Measurements from ENCODE around the gene NHSL2. TPM values are rescaled to one million over a fixed set of nuclear protein-coding genes. Genes with fewer than 3 reads are reported as not detected.

Gene NHSL2
- total and polyA plus RNA-seq, 2 of the 13 experiments (the other 11 are each of a cell fraction or from before 2014, with no cell fraction given), result not detected

DNA sequence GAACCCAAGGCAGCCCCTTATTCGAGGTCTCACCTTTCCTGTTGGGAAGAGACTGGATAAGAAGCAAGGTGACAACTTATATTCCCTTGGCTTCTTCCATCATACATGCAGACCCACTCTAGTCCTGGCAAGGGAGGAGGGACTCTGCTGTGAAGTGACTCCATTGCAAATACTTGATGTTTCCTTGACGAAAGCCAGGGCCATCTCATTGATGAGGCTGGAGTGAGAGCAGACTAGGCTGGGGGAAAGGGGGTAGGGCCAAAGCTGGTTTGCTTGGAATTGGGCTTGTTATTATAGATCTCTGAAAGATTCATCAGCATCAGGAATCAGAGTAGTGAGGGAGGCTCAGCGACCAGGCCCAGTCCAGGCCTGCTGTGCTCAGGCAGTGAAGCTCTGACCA is 2.3 kb upstream of the NHSL2 start:
- no peak overlapping the region for H3K27ac ChIP-seq (ENCODE audit: extremely low read length, insufficient read depth, low read length)
- intact Hi-C loops (cut with micrococcal nuclease; ENCODE audit: unreplicated experiment) (no loop called here), in situ Hi-C loops (cut with HindIII; ENCODE audit: extremely low pct_ligation_motif_present, low pct_unique_long_range_greater_than_20kb) (no loop called here)
- ATAC-seq, result no peak
- H3K9me3 ChIP-seq (ENCODE audit: low read length), result no peaks in the 10 kb centered on the region
- TF ChIP-seq MYPOP (CRISPR knock-in tag; IDR thresholded peaks at IDR 0.05), result no peak
- TF ChIP-seq JDP2 (CRISPR knock-in tag; IDR thresholded peaks at IDR 0.05; ENCODE audit: borderline replicate concordance), result no peak
- no peak for TF ChIP-seq ZBTB1 (CRISPR knock-in tag; IDR thresholded peaks at IDR 0.05; ENCODE audit: borderline replicate concordance)
- no peak for TF ChIP-seq ZNF180 (CRISPR knock-in tag; IDR thresholded peaks at IDR 0.05; ENCODE audit: borderline replicate concordance, low read depth)
- no TSS peak for BruUV-seq (replicated peaks)
- H3K4me2 ChIP-seq (ENCODE audit: low read depth, low read length), result no peak overlapping the region
- H3K36me3 ChIP-seq (replicated peaks in 1 of 2; ENCODE audit: control insufficient read depth in 1 of 2, insufficient read depth in 2 of 2, low read length in 2 of 2), result no peaks in the 10 kb centered on the region
- no peaks in the 10 kb centered on the region for H3K79me2 ChIP-seq (ENCODE audit: insufficient read depth, low read length)
- no peak overlapping the region for H3K4me3 ChIP-seq (replicated peaks in 1 of 3; ENCODE audit: insufficient read depth in 1 of 3, low read depth in 2 of 3, low read length in 3 of 3)
- DNase-seq (ENCODE audit: low spot score), result no peak
- WGBS (ENCODE audit: low lambda C conversion rate), result 8% methylated on average over 2 of the region's 3 CpGs
- H3K4me1 ChIP-seq (ENCODE audit: insufficient read depth, low read length), result no peaks in the 10 kb centered on the region
- ChIA-PET POLR2A (no interaction called here), CTCF (ENCODE audit: low intra/inter-chr PET ratio, low total read pairs) (no interaction called here)
- H3K9ac ChIP-seq (ENCODE audit: insufficient read depth, low read depth, low read length), result no peak overlapping the region
- H3K27me3 ChIP-seq (ENCODE audit: control insufficient read depth in 1 of 2, insufficient read depth in 2 of 2, low read length in 2 of 2), result peaks cover 2 to 5% of the 10 kb centered on the region in 2 experiments; a peak in 2 of 5 replicates
- FAIRE-seq, result no peak
- H4K20me1 ChIP-seq (ENCODE audit: insufficient read depth, low read length), result no peaks in the 10 kb centered on the region
- no peak overlapping the region for H2AFZ ChIP-seq (ENCODE audit: low read length)

DNA sequence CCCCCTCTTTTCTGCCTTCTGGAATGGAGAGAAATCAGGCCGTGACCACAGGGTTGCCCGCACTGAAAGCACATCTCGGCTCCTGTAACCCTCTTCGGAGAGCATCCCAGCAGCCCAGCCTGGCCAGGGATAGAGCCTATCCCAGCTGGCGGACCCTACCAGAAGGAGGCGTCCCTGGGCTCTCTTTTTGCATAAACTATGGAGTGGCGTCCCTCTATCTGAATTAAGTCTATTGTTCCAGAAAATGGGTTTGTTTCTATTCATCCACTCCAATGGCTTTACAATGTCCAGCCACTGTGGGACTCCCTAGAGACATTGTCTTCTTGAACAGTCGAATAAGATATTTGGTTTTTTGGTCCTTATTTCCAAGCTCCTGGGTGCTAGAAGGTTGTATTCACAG is 689 bp upstream of the NHSL2 start:
- H3K4me1 ChIP-seq (ENCODE audit: insufficient read depth, low read length), result no peaks in the 10 kb centered on the region
- intact Hi-C loops (cut with micrococcal nuclease; ENCODE audit: unreplicated experiment), result no loop called here
- in situ Hi-C loops (cut with HindIII; ENCODE audit: extremely low pct_ligation_motif_present, low pct_unique_long_range_greater_than_20kb), result no loop called here
- no peaks in the 10 kb centered on the region for H3K79me2 ChIP-seq (ENCODE audit: insufficient read depth, low read length)
- 17% methylated on average over 2 of the region's 8 CpGs for whole genome bisulfite sequencing (ENCODE audit: low lambda C conversion rate)
- ChIA-PET POLR2A (no interaction called here), CTCF (ENCODE audit: low intra/inter-chr PET ratio, low total read pairs) (no interaction called here)
- H4K20me1 ChIP-seq (ENCODE audit: insufficient read depth, low read length), result no peaks in the 10 kb centered on the region
- ATAC-seq (peak; percentile 26; the same call in 1 of the 3 replicates), FAIRE-seq (no peak), DNase-seq (ENCODE audit: low spot score) (no peak)
- H3K9me3 ChIP-seq (ENCODE audit: low read length), result no peaks in the 10 kb centered on the region
- H3K4me3 ChIP-seq (replicated peaks in 1 of 3; ENCODE audit: insufficient read depth in 1 of 3, low read depth in 2 of 3, low read length in 3 of 3), result no peak overlapping the region
- BruUV-seq (replicated peaks), result no TSS peak
- no peak overlapping the region for H3K27ac ChIP-seq (ENCODE audit: extremely low read length, insufficient read depth, low read length)
- no peak overlapping the region for H3K4me2 ChIP-seq (ENCODE audit: low read depth, low read length)
- H3K9ac ChIP-seq (ENCODE audit: insufficient read depth, low read depth, low read length), result no peak overlapping the region
- H2AFZ ChIP-seq (ENCODE audit: low read length), result no peak overlapping the region
- peaks cover 2 to 5% of the 10 kb centered on the region in 2 experiments; a peak in 2 of 5 replicates for H3K27me3 ChIP-seq (ENCODE audit: control insufficient read depth in 1 of 2, insufficient read depth in 2 of 2, low read length in 2 of 2)
- H3K36me3 ChIP-seq (replicated peaks in 1 of 2; ENCODE audit: control insufficient read depth in 1 of 2, insufficient read depth in 2 of 2, low read length in 2 of 2), result no peaks in the 10 kb centered on the region
- TF ChIP-seq, protein P1, sequence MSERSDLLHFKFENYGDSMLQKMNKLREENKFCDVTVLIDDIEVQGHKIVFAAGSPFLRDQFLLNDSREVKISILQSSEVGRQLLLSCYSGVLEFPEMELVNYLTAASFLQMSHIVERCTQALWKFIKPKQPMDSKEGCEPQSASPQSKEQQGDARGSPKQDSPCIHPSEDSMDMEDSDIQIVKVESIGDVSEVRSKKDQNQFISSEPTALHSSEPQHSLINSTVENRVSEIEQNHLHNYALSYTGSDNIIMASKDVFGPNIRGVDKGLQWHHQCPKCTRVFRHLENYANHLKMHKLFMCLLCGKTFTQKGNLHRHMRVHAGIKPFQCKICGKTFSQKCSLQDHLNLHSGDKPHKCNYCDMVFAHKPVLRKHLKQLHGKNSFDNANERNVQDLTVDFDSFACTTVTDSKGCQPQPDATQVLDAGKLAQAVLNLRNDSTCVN (CRISPR knock-in tag; IDR thresholded peaks at IDR 0.05; ENCODE audit: borderline replicate concordance), result no peak
- TF ChIP-seq SRF (IDR thresholded peaks at IDR 0.05; ENCODE audit: low read depth, low read length) (no peak), HNRNPL (IDR thresholded peaks at IDR 0.05; ENCODE audit: low read depth, low read length) (no peak), SMYD3 (CRISPR knock-in tag; IDR thresholded peaks at IDR 0.05) (no peak), ZEB1 (IDR thresholded peaks at IDR 0.05; ENCODE audit: insufficient replicate concordance, low read depth) (no peak), TARDBP (CRISPR knock-in tag; IDR thresholded peaks at IDR 0.05) (no peak), ARHGAP35 (CRISPR knock-in tag; IDR thresholded peaks at IDR 0.05; ENCODE audit: borderline replicate concordance) (no peak), UBTF (CRISPR knock-in tag; IDR thresholded peaks at IDR 0.05) (no peak), NFE2 (CRISPR knock-in tag; IDR thresholded peaks at IDR 0.05) (no peak), ZNF224 (CRISPR knock-in tag; IDR thresholded peaks at IDR 0.05) (no peak)

Data from HepG2 (cell line).